HepG2 (cell line): ENCODE results near the gene ACAP3. TPM values are rescaled to one million over a fixed set of nuclear protein-coding genes. Genes with fewer than 3 reads are reported as not detected.

Experiments used
- KIAA2018 ChIP-seq: sonication (generic); formaldehyde crosslinking; IDR thresholded peaks from 2 replicates; pipeline ENCODE4 v1.5.0; 2020; ENCODE audit warnings: mild to moderate bottlenecking, missing genetic modification reagents, borderline replicate concordance
- RAD51 ChIP-seq: fragments of 450-650 bp; IDR thresholded peaks from 2 replicates; pipeline ENCODE4 v1.6.1; 2016; ENCODE audit warnings: borderline replicate concordance
- SYNCRIP ChIP-seq: fragments of 200-400 bp; formaldehyde crosslinking; IDR thresholded peaks from 2 replicates; pipeline ENCODE4 v1.6.1; 2018; ENCODE audit warnings: mild to moderate bottlenecking, low read depth, low read length; ENCODE audit not compliant: insufficient read depth
- ZBTB40 ChIP-seq, 2 experiments: fragments of 450-650 bp in 1 of 2; sonication (generic) in 1 of 2; formaldehyde crosslinking in 1 of 2; IDR thresholded peaks; 2 replicates each; pipeline versions ENCODE4 v1.6.1 to v1.8.0; 2016 to 2022; ENCODE audit warnings: antibody characterized with exemption in 1 of 2, mild to moderate bottlenecking in 1 of 2, missing genetic modification reagents in 1 of 2
- ZNF567 ChIP-seq: sonication (generic); formaldehyde crosslinking; IDR thresholded peaks from 2 replicates; pipeline ENCODE4 v1.8.1; 2023; ENCODE audit warnings: mild to moderate bottlenecking, missing genetic modification reagents, borderline replicate concordance
- ZNF691 ChIP-seq: sonication (generic); formaldehyde crosslinking; IDR thresholded peaks from 2 replicates; pipeline ENCODE4 v1.4.0; 2020; ENCODE audit warnings: missing genetic modification reagents, low read depth, mild to moderate bottlenecking, borderline replicate concordance
- polyA plus RNA-seq, 8 experiments: library from polyadenylated mRNA; depleted of rRNA in 3 of 8; stranded (reverse) in 7 of 8; unstranded in 1 of 8; fragments of >200 nt; fragmentation: Illumina TruSeq in 4 of 8; extraction: Trizol in 4 of 8; gene quantifications; 2 replicates each; pipeline versions ENCODE4 v1.2.1 to v1.2.3, GENCODE V29; 2011 to 2016; ENCODE audit warnings: low read depth in 4 of 8, missing spikeins in 1 of 8, mixed read lengths in 1 of 8; ENCODE audit not compliant: insufficient read depth in 1 of 8
- total RNA-seq, 5 experiments: library from RNA; depleted of rRNA; stranded (reverse); fragments of >200 nt; fragmentation: Illumina TruSeq; extraction: Trizol; gene quantifications; 2 replicates each; pipeline ENCODE4 v1.2.3, GENCODE V29; 2016; ENCODE audit warnings: low read depth in 1 of 5

ACAP3 gene
- total and polyA plus RNA-seq, 2 of the 13 experiments (the other 11 are each of a cell fraction or from before 2014, with no cell fraction given) = 29.4 to 50.8 TPM

GRCh38 chr1:1287288-1288110 is 20.2 kb downstream of the ACAP3 start (continued):
- no peak for TF ChIP-seq KIAA2018
- TF ChIP-seq ZBTB40 (IDR thresholded peaks at IDR 0.05) = no peak
- TF ChIP-seq ZBTB40 (CRISPR knock-in tag; IDR thresholded peaks at IDR 0.05) = 0 out of 2 replicates have a peak, but pooled peaks have one; percentile 20
- no peak for TF ChIP-seq ZNF567
- TF ChIP-seq ZNF691 (CRISPR knock-in tag) = peak; percentile 65; the same call in 1 of the 2 replicates
- TF ChIP-seq SYNCRIP = no peak
- no peak for TF ChIP-seq RAD51
